NCI-H2107 (cell line): Measurements from ENCODE around the gene ZMYND10.
A peak's percentile ranks its signal among the peaks of the same experiment; 100 is the strongest.

Source experiments
- DNase-seq: peaks from one replicate; lab custom pipeline; 2025; lab: John Stamatoyannopoulos, UW

Gene ZMYND10

DNA sequence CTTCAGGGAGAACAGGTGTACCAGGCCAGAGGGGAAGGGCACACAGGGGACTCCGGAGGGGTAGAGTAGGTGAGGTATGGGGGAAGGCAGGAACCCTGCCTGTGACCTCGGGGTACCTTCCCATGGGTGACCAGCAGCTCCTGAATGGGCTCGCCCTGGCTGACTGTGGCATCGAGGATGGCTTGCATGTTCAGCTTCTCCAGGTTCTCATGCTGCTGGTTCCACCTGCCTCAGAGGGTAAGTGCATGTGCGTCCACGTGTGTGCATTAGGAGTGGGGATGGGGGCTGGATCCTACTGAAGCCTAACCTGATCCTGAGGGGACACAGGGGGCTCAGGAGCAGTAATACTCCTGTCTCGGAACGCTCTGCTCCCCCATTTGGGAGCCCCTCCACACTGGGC lies 524 bp downstream of the ZMYND10 start:
- DNase-seq: no peak

DNA sequence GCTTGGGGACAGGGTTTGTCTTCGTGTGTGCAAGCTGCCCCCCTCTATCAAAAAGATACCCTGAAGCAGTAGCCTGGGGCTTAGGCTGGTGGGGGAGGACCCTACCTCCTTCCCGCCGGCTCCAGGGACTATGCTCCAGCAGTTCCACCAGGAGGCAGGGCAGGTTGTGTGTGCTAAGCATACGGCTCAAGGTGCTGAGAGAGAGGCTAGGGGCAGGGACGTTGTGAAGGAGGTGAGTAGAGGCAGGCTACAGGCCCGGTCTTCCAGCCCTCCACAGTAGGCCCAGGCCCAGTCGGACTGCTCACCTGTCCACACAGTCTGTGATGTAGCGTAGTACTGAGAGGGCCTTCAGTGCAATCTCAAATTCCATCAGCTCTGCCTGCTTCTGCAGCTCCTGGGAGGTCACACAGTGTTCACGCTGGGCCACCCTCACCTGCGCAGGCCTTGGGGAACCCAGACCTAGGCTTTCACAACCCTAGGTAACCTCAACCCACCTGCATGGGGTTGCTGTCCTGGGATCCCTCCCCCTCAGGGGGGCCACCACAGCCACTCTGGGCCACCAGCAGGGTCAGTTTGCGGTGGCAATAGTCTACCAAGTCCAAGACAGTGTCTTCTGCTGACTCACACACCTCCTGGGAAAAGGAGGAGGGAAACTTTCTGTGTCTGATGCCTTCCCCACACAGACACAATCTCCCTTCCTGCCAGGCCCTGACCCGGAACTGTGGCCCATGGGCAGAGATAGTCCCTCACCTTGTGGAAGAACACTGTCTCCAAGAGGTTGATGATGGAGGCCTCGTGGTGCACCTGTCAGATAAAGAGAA lies 2.5 kb downstream of the ZMYND10 start:
- no peak for DNase-seq

DNA sequence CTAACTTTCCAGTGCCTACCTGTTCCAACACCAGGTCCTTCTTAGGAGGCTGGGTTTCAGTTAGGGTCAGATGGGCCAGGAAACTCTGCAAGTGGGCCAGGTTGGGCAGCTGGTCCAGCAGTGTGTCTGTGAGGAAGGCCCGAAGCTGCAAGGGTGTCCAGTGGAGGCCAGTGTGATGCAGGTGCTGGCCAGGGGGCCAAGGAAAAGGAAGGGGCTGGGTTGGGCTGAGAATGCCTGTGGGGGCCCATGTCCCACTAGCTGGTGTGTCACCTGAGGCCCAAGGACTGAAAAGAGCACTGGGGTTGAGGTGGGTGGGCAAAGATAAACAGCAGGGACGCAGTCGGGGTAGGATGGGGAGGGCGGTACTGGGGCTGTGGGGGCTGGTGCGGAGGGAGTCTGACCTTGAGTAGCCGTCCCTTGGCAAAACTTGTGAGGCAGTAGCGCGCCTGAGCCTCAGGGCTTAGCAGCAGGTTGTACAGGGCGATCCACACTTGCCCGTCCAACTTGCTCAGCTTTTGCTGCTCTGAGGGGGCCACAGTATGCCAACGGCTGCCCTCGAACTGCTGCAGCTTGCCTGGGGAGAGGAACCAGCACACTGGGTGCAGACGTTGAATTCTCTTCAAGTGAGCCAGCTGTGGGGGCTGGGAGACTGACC lies 3.4 kb downstream of the ZMYND10 start:
- DNase-seq: no peak

DNA sequence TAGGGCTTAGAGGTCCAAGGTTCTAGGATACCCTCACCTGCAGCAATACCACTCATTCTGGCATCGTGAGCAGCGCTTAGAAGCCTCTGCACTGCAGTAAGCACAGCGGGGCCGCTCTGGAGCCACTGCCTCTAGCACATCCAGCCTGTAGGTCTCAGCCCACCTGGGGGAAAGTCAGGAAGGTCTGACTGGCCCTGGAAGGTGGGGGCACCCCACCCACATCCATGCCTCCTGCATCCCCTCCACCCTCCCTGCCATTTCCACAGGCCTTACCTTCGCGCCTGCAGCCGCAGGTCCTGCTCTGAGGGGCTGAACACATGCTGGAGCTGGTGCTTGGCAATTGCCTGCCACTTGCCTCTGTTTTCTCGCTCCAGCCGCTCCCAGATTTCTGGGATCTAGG lies 4.0 kb downstream of the ZMYND10 start:
- DNase-seq: no peak

DNA sequence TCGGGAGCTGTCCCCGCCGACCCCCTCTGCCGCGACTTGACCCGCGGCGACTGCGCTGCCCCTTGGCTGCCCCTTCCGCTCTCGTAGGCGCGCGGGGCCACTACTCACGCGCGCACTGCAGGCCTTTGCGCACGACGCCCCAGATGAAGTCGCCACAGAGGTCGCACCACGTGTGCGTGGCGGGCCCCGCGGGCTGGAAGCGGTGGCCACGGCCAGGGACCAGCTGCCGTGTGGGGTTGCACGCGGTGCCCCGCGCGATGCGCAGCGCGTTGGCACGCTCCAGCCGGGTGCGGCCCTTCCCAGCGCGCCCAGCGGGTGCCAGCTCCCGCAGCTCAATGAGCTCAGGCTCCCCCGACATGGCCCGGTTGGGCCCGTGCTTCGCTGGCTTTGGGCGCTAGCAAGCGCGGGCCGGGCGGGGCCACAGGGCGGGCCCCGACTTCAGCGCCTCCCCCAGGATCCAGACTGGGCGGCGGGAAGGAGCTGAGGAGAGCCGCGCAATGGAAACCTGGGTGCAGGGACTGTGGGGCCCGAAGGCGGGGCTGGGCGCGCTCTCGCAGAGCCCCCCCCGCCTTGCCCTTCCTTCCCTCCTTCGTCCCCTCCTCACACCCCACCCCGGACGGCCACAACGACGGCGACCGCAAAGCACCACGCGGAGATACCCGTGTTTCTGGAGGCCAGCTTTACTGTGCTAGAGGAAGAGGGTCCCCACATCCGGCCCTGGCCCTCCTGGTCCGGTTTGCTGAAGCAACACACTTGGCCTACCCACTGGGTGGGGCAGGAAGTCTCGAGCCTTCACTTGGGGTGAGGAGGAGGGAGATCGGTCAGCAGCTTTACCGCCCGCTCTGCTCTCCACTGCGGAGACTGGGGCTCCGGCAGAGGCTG lies 4.8 kb downstream of the ZMYND10 start, which contains the start of gene RASSF1:
RASSF1 (minus strand) TSS at position 389 of the 882 bp plus-strand sequence; CDS start at position 358, 31 bp downstream.
- DNase-seq: no peak

DNA sequence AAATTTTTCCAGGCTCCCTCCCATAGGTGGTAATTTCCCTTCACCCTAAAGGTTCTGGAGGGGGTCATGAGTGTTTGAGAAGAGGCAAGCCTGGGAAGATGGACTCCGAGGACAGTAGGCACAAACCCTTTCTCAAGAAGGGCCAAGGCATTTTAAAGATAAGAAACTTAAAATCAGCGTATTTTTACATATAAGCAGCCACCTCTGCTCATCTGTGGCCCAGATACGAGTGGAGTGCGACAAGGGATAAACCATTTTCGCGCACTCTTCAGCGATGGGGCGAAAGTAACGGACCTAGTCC lies 5.4 kb downstream of the ZMYND10 start:
- DNase-seq: no peak

DNA sequence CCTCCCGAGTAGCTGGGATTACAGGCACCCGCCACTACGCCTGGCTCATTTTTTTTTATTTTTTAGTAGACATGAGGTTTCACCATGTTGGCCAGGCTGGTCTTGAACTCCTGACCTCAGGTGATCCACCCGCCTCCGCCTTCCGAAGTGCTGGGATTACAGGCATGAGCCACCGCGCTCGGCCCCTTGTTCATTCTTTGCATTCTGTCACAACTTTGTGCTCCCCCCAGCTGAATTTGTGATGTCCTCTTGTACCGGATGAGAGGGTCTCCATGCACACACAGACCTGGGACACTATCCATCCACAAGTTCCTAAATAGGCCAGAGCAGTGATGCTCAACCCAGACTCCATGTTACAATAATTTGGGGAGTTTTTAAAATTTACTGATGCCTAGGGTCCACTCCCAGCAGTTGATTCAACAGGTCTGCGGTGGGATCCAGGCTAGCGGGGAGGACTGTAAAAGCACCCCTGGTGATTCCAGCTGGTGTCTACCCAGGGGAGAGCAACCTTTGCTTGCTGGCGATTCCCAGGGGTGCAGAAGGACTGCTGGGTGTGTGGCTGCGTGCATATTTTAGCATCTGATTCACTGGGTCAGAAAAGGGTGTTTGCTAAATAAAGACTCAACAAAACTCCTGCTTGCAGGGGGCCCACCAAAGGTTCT lies 5.9 kb downstream of the ZMYND10 start:
- DNase-seq: no peak

DNA sequence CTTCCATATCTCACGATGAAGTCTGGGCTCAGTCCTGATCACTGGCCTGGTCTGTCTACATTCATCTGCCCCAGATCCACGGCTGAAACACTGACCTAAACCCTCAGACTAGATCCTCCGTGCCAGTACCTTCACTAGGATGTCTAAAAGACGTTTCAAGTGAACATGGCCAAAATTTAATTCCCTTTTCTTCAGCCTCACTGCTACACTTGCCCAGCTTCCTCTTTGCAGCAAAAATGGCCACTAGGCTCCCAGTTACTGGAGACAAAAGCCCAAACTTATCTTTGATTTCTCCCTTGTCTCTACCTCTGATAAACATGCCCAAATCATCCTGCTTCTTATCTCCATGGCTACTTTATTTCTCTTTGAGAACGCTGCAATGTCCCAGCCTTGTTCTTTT lies 6.6 kb downstream of the ZMYND10 start:
- no peak for DNase-seq

DNA sequence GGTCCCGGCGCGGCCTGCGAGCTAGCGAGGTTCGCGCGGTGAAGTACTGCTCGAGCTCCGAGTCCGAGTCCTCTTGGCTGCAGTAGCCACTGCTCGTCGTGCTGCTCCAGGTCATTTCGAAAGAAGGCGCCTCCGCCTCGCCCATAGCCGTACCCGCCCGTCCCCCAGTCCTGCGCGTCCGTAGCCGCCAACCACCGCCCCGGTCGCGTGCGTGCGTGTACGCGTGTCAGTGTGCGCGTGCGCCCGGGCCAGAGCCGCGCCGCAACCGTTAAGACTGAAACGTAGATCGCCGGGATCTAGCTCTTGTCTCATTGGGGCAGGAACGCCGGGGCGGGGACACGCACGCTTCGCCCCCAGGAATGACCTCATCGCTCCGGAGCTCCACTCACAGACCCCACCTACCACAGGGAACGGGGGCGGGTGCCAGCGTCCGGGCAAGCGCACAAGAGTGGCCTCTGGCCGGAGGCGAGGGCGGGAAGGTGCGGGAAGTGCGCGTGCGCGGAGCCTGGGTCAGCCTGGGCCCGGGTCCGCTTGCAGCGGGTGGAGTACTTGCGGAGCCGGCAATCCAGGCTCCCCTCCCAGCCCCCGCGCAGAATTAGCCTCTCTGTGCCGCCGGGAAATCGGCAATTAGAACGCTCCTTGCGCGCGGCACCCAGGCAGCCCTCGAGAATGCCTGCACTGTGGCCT lies 8.2 kb downstream of the ZMYND10 start:
- peak; percentile 84 for DNase-seq

DNA sequence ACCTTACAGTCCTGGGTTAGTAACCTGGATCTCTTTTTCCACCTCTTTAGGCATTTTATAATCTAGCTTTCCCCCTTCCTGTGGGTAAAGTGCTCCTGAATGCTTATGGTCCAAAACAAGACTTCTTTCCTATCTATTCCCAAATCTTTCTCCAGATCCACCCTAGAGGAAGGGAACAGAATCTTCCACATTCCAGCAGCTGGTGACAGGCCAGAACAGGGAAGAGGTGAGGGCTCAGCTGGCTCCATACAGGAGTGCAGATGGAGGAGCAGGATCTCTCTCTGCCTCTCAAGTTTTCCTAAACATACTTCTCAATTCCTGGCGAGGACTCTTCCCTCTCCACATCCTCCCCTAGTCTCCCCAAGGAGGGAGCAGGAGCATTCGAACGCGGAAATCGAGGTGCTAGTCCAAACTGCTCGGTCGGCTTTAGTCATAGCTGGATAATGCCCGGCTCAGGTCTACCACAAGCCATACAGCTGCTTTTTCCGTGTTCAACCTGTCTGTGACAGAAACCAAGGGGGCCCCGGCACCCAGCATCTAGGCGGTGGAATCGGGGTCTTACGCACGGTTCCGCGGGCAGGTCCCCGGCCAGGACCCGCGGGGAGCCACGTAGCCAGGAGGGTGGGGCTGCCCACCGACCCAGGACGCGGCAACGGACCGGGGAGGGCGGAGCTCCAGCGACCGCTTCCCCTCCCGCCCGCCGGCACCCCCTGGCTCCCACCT lies 8.9 kb downstream of the ZMYND10 start:
- DNase-seq: no peak

DNA sequence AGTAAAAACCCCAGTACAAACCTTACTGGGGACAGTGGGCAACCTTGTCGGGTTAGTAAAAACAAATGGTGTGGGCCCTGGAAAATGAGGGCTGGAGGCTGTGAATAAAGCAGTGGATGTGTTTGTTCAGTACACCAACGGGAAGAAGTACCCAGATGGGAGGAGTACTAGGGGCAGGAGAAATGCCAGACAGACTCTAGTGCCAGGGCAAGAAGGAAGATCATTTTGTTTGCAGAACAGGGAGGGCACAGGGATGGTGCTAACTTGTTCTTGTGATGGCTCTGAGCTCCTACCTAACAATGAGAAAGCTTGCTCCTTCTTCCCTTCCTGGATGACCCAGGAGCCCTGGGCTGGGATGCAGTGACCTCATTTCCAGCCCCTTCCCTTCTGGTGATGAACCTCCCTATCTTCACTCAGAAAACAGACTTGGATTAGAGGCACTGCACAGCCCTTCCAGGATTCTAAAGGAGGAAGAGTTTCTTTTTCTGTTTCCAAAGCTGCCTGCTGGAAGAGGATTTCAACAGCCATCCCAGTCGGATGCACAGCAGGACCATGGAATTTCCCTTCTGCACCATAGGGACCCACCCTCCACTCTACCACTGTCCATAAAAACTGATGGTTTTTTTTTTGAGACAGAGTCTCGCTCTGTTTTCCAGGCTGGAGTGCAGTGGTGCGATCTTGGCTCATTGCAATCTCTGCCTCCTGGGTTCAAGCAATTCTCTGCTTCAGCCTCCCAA lies 11.0 kb downstream of the ZMYND10 start:
- no peak for DNase-seq

DNA sequence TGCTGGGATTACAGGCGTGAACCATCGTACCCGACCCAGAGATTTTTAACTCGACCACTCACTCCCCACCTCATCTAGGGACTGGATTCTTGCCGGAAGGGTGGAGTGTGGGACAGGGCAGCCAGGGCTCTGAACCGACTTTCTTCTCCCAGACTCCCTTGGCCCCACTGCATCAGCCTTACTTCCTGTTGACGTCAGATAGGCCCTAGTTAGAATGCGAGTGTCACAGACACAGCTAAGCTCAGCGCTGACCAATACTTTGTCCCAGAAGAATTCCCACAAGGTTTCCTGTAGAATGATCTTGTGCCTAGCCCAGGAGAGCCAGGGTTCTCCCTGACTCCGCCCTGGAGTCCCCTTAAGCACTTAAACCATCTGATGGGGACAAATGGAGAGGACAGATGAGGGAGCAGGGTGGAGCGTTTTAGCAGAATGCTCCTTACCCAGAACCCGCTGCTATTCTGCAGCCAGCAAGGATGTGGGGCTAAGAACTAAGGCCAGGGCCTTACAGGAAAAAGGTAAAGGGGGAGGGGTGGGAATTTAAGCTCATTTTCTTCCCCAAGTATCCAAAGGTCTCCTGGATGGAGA lies 11.7 kb downstream of the ZMYND10 start:
- no peak for DNase-seq

DNA sequence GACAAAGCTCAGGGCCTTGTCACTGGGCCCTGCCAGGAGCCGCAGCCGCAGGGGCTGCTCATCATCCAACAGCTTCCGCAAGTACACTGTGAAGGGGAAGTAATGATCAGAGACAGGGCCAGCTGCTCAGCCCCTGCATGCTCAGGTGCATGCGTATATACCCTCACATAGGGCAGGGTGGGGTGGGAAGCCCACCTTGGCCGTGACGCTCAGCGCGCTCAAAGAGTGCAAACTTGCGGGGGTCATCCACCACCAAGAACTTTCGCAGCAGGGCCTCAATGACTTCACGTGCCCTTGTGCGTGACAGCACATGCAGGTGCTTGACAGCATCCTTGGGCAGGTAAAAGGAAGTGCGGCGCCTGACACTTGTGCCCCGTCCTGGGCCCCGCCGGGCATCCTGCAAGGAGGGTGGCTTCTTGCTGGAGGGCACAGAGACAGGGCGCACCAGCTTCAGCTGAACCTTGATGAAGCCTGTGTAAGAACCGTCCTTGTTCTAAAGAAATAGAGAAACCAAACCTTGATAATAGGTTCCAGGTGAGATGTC lies 14.1 kb downstream of the ZMYND10 start:
- DNase-seq: no peak

DNA sequence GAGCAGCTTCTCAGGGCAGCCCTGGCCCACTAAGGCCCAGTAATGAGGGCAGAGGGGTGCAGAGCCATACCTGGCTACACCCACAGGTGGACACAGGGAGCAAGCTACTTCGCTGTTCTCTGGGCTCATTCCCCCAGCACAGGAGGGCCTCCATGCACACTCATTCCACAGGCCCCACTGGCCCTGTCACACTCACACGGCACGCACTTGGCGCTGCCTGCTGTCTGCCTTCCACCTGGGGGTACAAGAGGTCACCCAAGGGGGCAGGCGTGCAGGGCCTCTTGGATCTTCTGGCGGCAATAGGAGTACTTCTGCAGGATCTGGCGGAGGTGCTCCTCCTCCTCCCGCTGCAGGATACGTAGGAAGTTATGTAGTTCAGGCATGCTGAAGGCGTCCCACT lies 15.2 kb downstream of the ZMYND10 start:
- no peak for DNase-seq

DNA sequence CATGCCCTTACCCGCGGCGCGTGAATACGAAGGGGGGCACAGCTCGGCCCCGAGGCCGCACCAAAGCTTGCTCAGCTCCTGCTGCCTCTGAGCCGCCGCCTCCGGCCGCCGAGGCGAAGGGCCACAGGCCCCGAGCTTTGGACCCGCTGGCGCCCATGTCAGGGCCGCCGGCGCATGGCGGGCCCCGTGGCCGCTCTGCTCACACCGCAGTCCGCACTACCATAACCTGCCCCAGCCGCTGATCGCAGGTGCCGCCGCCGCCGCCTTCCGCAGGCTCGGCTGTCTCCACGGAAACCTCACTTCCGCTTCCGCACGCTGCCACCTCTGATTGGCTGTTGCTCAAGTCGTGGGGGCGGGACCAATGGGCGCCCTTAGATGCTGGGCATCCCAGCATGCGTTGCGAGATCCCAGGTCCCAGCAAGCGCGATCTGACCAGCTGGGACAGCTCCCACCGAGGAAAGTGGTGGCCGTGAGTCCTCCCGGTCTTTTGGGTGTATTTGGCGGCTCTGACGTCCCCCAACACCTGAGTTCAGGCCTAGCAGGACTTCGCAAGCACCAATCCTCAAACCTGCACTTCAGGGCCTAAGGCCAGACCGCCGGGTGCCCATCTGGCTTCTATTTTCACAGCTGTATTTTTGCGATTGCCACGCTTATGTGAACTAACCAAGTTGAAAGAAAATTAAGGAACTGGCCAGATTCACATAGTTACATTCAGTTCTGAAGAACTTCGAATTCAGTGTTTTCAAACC lies 17.4 kb downstream of the ZMYND10 start, which contains the start of gene TUSC2:
TUSC2 (minus strand) TSS at position 281 of the 749 bp plus-strand sequence; CDS start at position 157, 124 bp downstream.
- peak; percentile 66 for DNase-seq

DNA sequence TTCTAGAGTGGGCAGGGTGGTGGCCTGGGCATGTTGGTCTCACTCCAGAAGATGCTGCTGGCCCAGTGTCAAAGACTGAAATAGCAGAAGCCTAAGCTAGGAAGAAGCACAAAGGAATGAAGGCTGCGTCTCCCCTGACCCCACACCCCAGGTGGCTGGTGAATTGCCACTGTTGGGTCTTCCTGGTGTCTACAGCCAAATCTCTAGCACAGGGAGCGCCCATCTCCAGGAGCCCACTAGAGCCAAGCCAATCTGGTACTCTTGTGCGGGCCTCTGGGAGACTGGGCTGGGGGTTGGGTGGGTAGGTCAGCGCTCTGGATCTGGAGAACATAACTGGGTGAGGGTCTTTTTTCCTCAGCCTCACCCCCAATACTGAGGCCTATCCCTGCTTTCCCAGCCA lies 18.4 kb downstream of the ZMYND10 start:
- DNase-seq: no peak

DNA sequence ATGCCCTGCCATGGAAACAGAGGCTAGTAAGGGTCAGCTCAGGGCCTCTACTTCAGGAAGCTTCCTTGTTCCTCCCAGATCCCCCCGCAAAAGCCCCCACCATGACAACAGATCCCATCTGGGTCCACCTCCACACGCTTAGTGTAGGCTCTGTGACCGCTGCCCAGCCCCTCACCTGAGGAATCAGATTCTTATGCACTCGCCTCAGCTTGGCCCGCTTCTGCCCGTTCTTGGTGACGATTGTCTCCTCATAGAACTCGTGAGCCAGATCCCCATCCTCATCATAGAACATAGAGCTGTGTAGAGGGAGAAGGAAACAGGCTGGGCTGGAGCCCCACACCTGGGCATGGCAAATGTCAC lies 19.4 kb downstream of the ZMYND10 start:
- DNase-seq: no peak

DNA sequence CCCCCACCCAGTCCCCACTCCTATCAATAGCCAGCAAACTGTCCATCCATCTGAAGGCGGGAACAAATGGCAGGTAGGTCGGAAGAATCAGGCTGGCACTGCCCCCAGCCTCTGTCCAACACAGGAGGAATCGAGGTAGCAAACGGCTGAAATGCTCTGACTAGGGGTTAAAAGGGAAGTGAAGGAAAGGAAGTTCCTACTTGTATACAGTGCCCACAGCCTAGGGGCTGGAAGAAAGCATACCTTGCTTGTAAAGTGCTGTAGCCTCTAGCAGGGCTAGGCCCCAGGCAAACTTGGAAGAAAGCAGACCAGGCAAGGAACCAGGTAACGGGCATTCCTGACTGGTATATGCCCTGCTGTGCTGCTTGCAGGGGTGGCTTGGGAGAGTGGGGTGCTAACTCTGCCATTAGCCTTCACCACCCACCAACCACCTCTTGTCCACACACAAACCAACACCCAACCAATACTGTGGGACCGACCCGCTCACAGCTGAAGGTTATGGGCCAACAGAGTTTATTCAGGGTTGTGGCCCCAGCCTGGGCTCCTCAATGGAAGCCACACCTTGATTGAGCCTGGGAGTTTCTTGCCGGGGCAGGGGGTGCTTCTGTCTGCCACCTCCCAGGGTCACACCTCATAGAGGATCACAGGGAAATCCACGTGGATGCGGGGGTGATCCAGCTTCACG lies 19.9 kb downstream of the ZMYND10 start:
- no peak for DNase-seq
